Ectodermal cell (in vitro differentiated cells): ENCODE results near the gene TYRO3.
A peak's percentile ranks its signal among the peaks of the same experiment; 100 is the strongest.

Source experiments
- H3K27ac ChIP-seq: 2 replicates; pipeline ENCODE4 v1.7.0; 2013; ENCODE audit warnings: mild to moderate bottlenecking, low read depth, low read length; ENCODE audit not compliant: insufficient read depth, poor library complexity, severe bottlenecking
- H3K27me3 ChIP-seq: 2 replicates; pipeline ENCODE4 v1.7.0; 2013; ENCODE audit warnings: mild to moderate bottlenecking, low read length; ENCODE audit not compliant: insufficient read depth, control insufficient read depth, poor library complexity, severe bottlenecking
- H3K36me3 ChIP-seq: one replicate; pipeline ENCODE4 v1.7.0; 2013; ENCODE audit warnings: low read length; ENCODE audit not compliant: control insufficient read depth, insufficient read depth
- H3K4me1 ChIP-seq: one replicate; pipeline ENCODE4 v1.7.0; 2013; ENCODE audit warnings: low read length; ENCODE audit not compliant: control insufficient read depth, insufficient read depth
- H3K4me3 ChIP-seq: 2 replicates; pipeline ENCODE4 v1.7.0; 2013; ENCODE audit warnings: low read depth, low read length, control low read depth; ENCODE audit not compliant: insufficient read depth
- H3K9me3 ChIP-seq: 2 replicates; pipeline ENCODE4 v1.7.0; 2013; ENCODE audit warnings: mild to moderate bottlenecking, low read length, moderate library complexity; ENCODE audit not compliant: control insufficient read depth
- WGBS, 2 experiments: methylation state at CpG; one replicate each; pipeline ENCODE4 v1.1.7; 2013; ENCODE audit warnings: missing lambda C conversion rate in 2 of 2; 5-methylcytosine and 5-hydroxymethylcytosine counted together

The TYRO3 gene

DNA sequence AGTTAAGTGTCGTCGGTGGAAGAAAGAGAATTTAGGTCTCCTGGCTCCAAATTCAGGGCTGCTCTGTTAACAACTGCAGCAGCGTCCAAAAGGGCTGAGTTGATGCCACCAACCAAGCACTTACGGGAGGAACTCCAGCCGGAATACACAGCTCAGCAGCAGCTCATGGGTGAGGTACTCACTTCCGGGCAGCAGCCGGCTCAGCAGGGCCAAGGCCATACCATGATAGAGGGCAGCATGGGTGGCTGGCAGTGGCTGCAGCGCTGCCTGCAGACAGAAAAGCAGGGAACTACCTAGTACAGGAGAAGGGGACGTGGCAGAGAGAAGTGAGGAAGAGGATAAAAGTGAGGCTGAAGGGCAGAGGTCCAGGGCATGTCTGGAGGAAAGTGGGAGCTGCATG is 37.4 kb upstream of the TYRO3 start:
- no peak overlapping the region for H3K27ac ChIP-seq
- WGBS, 2 experiments: 93 to 94% methylated on average over 9 of the region's 9 CpGs
- no peaks in the 10 kb centered on the region for H3K36me3 ChIP-seq
- H3K4me3 ChIP-seq: no peak overlapping the region
- H3K4me1 ChIP-seq: no peaks in the 10 kb centered on the region
- H3K27me3 ChIP-seq: no peaks in the 10 kb centered on the region
- H3K9me3 ChIP-seq: no peaks in the 10 kb centered on the region

DNA sequence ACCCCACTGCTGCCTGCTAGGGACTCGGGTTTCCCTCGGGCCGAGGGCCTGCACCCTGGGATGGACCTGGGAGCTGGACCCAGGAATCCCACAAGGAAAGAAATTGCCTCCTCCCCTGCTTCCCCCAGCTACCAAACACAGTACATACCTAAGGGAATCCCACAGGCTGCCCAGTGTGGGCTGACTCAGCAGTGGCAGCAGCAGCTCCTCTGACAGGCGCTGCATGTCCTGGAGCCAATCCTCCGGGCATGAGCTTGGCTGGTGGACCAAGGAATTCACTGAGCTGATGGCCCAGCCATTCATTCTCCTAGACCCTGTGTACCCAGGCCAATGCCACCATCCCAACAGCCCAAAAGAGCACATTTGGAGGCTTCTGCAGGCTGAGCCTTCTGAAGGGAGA is 35.9 kb upstream of the TYRO3 start:
- Histone ChIP-seq H3K36me3 (peaks cover 8% of the 10 kb centered on the region), H3K4me1 (no peaks in the 10 kb centered on the region), H3K27me3 (no peaks in the 10 kb centered on the region), H3K9me3 (no peaks in the 10 kb centered on the region), H3K27ac (no peak overlapping the region), H3K4me3 (no peak overlapping the region)
- WGBS, 2 experiments: 96% methylated on average over 5 of the region's 5 CpGs

DNA sequence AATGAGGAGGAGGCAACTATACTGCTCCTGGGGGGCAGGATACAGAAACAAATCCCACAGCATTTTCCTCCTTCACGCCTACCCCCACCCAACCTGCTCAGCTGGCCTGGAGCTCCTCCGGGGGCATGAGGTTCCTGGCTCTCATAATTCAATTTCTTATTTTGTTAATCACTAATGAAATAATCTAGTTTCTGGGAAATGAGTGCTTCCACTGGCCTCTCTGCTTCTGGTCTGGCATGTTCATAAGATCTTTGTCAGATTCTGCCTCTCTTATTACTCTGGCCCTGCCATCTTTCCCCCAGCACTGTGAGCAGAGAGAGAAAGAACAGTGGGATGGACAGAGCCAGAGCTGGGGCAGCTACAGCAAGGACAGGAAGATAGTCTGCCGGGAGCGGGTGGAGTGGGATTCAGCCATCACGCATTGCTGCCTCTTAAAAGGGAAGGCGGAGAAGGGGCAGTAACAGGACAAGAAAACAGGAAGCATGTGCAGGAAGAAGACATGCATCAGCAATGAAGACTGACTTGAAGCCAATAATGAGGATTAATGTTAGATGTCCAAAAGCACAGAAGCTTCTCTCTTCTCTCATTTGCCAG is 28.6 kb upstream of the TYRO3 start:
- H3K4me1 ChIP-seq: no peaks in the 10 kb centered on the region
- no peaks in the 10 kb centered on the region for H3K9me3 ChIP-seq
- no peaks in the 10 kb centered on the region for H3K27me3 ChIP-seq
- H3K27ac ChIP-seq: no peak overlapping the region
- no peak overlapping the region for H3K4me3 ChIP-seq
- WGBS, 2 experiments: 94 to 95% methylated on average over 6 of the region's 6 CpGs
- peaks cover 48% of the 10 kb centered on the region for H3K36me3 ChIP-seq

DNA sequence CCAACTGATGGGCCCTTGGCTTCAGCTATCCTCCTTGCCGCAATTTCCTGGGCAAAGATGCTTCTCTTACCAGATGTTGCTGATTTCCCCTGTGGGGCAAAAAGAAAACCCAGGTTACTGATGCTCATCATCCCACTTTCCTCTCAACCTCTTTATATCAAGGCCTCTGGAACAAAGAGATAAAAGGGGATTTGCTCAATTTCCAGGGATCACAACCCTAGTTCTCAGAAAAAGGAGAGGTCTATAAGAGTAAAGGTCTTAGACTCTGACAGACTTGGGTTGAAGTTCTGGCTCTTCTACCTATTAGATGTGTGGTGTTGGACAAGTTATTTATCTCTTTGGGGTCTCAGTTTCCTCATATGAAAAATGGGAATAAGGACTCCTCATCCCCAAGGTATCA is 23.5 kb upstream of the TYRO3 start:
- no peaks in the 10 kb centered on the region for H3K9me3 ChIP-seq
- H3K36me3 ChIP-seq: peaks cover 42% of the 10 kb centered on the region
- 85 to 88% methylated on average over 1 of the region's 1 CpG for WGBS, 2 experiments
- H3K4me3 ChIP-seq: no peak overlapping the region
- no peak overlapping the region for H3K27ac ChIP-seq
- H3K27me3 ChIP-seq: no peaks in the 10 kb centered on the region
- no peaks in the 10 kb centered on the region for H3K4me1 ChIP-seq

DNA sequence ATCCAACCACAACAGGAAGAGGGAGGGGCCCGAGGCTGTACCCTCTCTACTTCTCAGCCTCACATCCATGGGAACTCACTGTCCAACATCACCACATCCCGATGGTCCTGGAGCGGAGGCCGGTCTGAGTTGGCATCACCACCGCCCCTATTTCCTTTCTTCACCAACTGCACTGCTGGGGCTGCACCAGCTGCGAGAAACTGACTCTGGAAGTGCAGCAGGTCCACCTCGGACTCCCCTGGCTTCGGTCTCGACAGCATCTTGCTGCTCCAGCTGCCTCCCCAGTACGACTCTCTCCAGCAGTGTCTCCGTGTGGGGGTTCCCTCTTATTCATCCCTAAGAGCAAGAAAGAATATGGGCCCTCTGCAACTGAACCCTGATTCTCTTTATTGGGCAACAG is 22.1 kb upstream of the TYRO3 start:
- 95 to 96% methylated on average over 11 of the region's 11 CpGs for WGBS, 2 experiments
- no peaks in the 10 kb centered on the region for H3K27me3 ChIP-seq
- H3K4me3 ChIP-seq: no peak overlapping the region
- H3K9me3 ChIP-seq: no peaks in the 10 kb centered on the region
- no peaks in the 10 kb centered on the region for H3K4me1 ChIP-seq
- peaks cover 39% of the 10 kb centered on the region for H3K36me3 ChIP-seq
- no peak overlapping the region for H3K27ac ChIP-seq

DNA sequence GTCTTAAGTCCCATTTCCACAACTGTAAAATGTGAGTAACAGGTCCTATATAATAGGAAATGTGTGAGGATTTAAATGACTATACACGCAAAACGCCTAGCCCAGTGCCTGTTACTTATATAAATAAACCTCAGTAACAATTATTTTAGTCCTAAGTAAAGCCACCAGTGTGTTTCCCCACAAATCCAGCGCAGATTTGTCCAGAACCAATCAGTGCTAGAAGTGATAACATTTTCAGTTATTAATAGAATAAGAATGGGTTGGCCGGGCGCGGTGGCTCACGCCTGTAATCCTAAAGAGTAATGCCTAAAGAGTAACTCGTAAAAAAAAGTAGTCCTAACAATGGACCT is 15.5 kb upstream of the TYRO3 start:
- H3K36me3 ChIP-seq: no peaks in the 10 kb centered on the region

DNA sequence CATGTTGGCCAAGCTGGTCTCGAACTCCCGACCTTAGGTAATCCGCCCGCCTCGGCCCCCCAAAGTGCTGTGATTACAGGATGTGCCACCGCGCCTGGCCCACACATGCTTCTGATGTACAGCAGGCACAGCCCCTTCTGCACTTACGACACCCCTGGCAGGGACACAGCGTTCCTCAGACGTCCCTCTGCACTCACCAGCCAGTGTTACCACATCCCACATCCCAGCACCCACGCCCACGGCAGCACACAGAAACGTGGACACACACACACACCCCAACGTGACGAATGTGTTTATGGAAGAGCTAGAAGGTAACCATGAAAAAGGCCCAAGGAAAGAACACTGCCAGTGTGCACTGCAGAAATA is 14.4 kb upstream of the TYRO3 start:
- H3K36me3 ChIP-seq: no peaks in the 10 kb centered on the region
- no peaks in the 10 kb centered on the region for H3K9me3 ChIP-seq
- no peaks in the 10 kb centered on the region for H3K27me3 ChIP-seq
- H3K4me1 ChIP-seq: no peaks in the 10 kb centered on the region
- no peak overlapping the region for H3K27ac ChIP-seq
- H3K4me3 ChIP-seq: no peak overlapping the region
- WGBS, 2 experiments: 92 to 93% methylated on average over 15 of the region's 15 CpGs

More for the DNA sequence above, 15.5 kb upstream of the TYRO3 start:
- Histone ChIP-seq H3K27me3 (no peaks in the 10 kb centered on the region), H3K4me3 (peak overlapping the region; percentile 81), H3K4me1 (no peaks in the 10 kb centered on the region), H3K9me3 (no peaks in the 10 kb centered on the region), H3K27ac (peak overlapping the region; percentile 65)
- 14 to 25% methylated on average over 7 to 8 of the region's 8 CpGs for WGBS, 2 experiments

DNA sequence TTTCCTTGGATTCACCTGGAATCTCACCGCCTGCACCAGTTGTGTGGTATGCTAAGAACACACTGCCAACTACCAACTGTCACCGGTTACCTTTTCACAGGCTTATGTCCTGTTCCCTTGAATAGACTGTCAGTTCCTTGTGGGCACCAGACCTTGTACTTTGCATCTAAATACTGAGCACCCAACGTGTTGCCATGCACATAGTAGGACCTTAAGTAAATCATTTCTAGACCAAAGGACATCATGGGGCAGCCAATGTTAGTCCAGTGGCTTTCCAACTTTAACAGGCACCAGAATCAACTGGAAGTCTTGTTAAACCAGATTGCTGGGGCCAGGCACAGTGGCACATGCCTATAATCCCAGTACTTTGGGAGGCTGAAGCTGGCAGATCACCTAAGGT is 13.8 kb upstream of the TYRO3 start:
- WGBS, 2 experiments: 90% methylated on average over 3 of the region's 3 CpGs
- Histone ChIP-seq H3K27me3 (no peaks in the 10 kb centered on the region), H3K27ac (no peak overlapping the region), H3K4me1 (no peaks in the 10 kb centered on the region), H3K36me3 (no peaks in the 10 kb centered on the region), H3K4me3 (no peak overlapping the region), H3K9me3 (no peaks in the 10 kb centered on the region)

DNA sequence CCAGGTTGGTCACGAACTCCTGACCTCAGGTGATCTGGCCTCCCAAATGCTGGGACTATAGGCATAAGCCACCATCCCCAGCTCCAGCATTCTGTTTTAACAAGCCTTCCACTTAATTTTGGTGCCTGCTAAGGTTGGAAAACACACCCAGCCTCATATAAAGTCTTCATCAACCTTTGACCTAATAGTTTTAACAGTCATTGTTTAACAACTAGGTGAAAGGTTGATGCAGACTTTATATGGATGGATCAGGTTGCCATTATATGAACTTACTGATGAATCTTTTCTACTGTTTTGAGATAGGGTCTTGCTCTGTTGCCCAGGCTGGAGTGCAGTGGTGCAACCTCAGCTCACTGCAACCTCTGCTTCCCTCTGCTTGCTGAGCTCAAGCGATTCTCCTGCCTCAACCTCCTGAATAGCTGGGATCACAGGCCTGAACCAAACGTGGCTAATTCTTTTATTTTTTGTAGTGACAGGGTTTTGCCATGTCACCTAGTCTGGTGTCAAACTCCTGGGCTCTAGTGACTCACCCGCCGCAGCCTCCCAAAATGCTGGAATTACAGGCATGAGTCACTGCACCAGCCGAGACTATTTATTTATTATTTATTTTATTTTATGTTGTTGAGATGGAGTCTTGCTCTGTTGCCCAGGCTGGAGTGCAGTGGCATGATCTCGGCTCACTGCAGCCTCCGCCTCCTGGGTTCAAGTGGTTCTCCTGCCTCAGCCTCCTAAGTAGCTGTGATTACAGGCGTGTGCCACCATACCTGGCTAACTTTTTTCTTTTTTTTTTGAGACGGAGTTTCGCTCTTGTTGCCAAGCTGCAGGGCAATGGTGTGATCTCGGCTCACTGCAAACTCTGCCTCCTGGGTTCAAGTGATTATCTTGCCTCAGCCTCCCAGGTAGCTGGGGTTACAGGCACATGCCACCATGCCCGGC is 11.9 kb upstream of the TYRO3 start:
- Histone ChIP-seq H3K36me3 (no peaks in the 10 kb centered on the region), H3K27ac (no peak overlapping the region), H3K4me1 (no peaks in the 10 kb centered on the region), H3K27me3 (no peaks in the 10 kb centered on the region), H3K4me3 (no peak overlapping the region), H3K9me3 (no peaks in the 10 kb centered on the region)
- WGBS, 2 experiments: 88 to 91% methylated on average over 12 of the region's 13 CpGs

DNA sequence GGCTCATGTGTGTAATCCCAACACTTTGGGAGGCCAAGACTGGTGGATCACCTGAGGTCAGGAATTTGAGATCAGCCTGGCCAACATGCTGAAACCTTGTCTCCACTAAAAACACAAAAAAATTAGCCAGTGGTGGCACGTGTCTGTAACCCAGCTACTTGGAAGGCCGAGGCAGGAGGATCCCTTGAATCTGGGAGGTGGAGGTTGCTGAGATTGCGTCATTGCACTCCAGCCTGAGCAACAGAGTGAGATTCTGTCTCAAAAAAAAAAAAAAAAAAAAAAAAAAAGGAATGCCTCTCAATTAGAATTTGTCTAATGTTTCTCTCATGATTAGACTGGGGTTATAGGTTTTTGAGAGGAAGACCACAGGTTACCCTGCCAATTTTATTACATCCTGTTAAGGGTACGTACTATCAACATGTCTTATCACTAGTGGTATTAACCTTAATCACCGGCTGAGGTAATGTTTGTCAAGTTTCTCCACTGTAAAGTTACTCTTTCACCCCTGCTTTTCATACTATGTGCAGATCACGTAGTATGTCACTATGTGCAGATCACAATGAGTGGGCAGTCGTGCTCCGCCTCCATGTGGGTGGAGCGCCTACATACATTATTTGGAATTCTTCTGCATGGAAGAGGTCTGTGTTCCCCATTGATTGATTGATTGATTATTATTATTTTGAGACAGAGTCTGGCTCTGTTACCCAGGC is 8.8 kb upstream of the TYRO3 start:
- Histone ChIP-seq H3K27ac (no peak overlapping the region), H3K4me1 (no peaks in the 10 kb centered on the region), H3K9me3 (no peaks in the 10 kb centered on the region), H3K27me3 (no peaks in the 10 kb centered on the region), H3K4me3 (no peak overlapping the region), H3K36me3 (no peaks in the 10 kb centered on the region)
- WGBS, 2 experiments: 93 to 96% methylated on average over 9 of the region's 9 CpGs
